HUES48 (cell line): ENCODE data around the gene C12orf56.
A peak's percentile ranks its signal among the peaks of the same experiment; 100 is the strongest.
"Not testable (repeated sequence)": the region's sequence is repeated elsewhere in the genome, so short reads cannot be mapped to it uniquely, and the experiment has no call there.

Experiments used
- H3K27ac ChIP-seq: one replicate; pipeline ENCODE4 v1.7.0; 2013; ENCODE audit warnings: low read depth, low read length, inconsistent platforms
- H3K27me3 ChIP-seq: 2 replicates; pipeline ENCODE4 v1.6.1; 2013; ENCODE audit warnings: mild to moderate bottlenecking, low read length; ENCODE audit not compliant: control insufficient read depth, insufficient read depth
- H3K36me3 ChIP-seq: 2 replicates; pipeline ENCODE4 v1.6.1; 2013; ENCODE audit warnings: low read length; ENCODE audit not compliant: control insufficient read depth, insufficient read depth
- H3K4me1 ChIP-seq: 2 replicates; pipeline ENCODE4 v1.6.1; 2013; ENCODE audit warnings: mild to moderate bottlenecking, low read length; ENCODE audit not compliant: control insufficient read depth, insufficient read depth
- H3K4me3 ChIP-seq: 2 replicates; pipeline ENCODE4 v1.5.1; 2013; ENCODE audit warnings: mild to moderate bottlenecking, low read depth, low read length
- H3K9ac ChIP-seq: 2 replicates; pipeline ENCODE4 v1.6.1; 2013; ENCODE audit warnings: mild to moderate bottlenecking, low read depth, low read length, moderate library complexity
- H3K9me3 ChIP-seq: 2 replicates; pipeline ENCODE4 v1.6.1; 2013; ENCODE audit warnings: low read length; ENCODE audit not compliant: control insufficient read depth, insufficient read depth

C12orf56 gene

DNA sequence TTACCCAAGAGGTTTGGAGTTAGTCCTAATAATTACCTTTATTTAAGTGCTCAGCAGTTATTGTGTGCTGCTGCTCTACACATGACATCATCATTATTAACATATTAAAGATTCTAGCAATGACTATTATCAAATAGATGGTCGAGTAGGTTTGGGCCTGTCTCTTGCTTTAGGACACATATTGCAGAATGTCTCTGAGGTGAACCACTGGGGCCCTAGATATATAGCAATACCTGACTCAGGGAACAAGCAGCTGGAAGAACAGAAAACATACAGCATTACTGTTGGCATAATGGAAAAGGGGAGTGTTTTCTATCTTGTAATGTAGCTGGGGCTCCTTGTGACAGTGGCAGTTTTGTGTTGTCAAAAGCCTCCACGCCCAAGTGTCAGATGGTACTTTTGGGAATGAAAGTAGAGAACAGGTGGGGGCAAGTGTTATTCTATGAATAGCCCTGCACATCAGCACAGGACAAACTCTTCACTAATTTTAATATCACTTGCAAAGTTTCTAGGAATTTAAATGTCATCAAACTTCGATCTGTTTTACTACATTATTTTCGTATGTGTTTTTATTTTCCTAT, 54.6 kb downstream of the C12orf56 start:
- H3K4me1 ChIP-seq: no peaks in the 10 kb centered on the region
- H3K9me3 ChIP-seq: peaks cover 3% of the 10 kb centered on the region; the same call in 1 of the 2 replicates
- no peak overlapping the region for H3K27ac ChIP-seq
- no peaks in the 10 kb centered on the region for H3K27me3 ChIP-seq
- H3K36me3 ChIP-seq: no peaks in the 10 kb centered on the region
- H3K4me3 ChIP-seq: no peak overlapping the region
- no peak overlapping the region for H3K9ac ChIP-seq

DNA sequence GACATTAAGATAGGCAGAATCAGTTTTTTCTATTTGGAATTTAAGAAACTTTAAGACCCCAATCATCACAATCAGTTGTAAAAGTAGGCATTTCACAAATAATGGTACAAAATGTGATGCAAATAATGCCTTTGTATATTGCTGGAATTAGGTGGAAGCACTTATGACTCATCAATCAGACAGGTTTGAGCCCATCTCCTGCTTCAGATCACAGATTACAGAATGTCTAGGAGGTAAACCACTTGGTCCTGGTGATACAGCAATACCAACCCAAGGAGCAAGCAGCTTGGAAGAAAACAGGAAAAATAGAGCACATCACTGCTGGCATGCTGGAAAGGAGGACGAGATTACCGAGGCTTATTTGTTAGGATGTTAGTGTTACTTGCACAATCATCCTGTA, 57.6 kb downstream of the C12orf56 start:
- Histone ChIP-seq H3K36me3 (no peaks in the 10 kb centered on the region), H3K9ac (no peak overlapping the region), H3K4me1 (no peaks in the 10 kb centered on the region), H3K4me3 (no peak overlapping the region), H3K27me3 (no peaks in the 10 kb centered on the region), H3K9me3 (no peaks in the 10 kb centered on the region), H3K27ac (no peak overlapping the region)

DNA sequence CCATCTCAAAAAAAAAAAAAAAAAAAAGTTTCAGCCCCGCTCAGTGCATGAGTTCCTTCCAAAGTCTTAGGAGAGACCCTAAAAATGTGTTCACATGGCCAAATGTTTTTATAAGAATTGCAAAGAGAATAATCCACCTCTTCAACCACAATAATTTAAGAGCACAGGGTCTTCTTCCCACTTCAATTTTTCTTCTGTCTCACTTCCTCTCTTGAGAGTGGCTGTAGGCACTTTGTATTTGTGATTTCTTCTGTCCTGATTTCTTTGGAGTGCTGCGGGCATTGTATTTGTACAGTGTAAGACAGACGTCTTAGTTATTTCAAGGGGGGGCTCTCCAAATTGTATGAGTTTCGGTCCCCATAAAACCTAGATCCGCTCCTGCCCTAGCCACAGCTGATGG, 58.3 kb downstream of the C12orf56 start:
- no peaks in the 10 kb centered on the region for H3K27me3 ChIP-seq
- H3K4me1 ChIP-seq: no peaks in the 10 kb centered on the region
- no peak overlapping the region for H3K27ac ChIP-seq
- H3K36me3 ChIP-seq: no peaks in the 10 kb centered on the region
- no peak overlapping the region for H3K9ac ChIP-seq
- H3K4me3 ChIP-seq: no peak overlapping the region
- no peaks in the 10 kb centered on the region for H3K9me3 ChIP-seq

DNA sequence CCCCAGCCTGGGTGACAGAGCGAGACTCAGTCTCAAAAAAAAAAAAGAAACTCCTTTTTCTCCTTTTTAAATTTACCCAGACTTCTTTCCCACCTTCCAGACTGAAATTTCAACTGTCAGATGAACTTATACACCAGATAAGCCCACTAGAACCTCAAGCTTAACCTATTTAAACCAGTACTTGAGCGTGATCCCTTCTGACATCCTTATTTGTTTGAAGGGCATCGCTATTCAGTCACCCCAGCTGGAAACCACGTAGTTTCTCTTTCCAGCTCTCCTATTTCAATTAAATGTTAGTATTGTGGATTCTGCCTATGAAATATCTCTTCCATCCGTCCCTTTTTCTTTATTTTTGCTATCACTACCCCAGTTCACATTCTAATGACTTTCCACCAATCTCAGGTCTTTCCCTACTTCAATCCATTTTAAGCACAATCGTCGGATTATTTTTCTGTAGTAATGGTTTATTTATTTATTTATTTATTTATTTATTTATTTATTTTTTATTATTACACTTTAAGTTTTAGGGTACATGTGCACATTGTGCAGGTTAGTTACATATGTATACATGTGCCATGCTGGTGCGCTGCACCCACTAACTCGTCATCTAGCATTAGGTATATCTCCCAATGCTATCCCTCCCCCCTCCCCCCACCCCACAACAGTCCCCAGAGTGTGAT, 61.4 kb downstream of the C12orf56 start:
- not testable (repeated sequence) for H3K36me3 ChIP-seq, H3K9me3 ChIP-seq, H3K4me1 ChIP-seq, H3K27ac ChIP-seq, H3K4me3 ChIP-seq, H3K27me3 ChIP-seq, H3K9ac ChIP-seq

DNA sequence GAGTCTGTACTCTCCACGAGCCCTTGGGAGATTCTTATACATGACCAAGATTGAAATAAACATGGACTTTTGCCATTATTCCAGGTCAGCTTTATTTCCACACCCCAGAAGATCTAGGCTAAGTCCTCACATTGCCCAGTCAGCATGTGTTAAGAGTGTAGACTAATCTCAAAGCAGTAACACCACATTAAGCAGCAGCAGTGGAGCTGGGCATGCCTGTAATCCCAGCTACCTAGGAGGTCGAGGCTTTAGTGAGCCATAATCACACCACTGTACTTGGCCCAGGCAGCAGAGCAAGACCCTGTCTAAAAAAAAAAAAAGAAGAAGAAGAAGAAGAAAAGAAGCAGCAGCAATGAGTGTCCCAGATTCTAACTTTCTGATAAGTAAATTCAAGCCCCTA, 65.5 kb downstream of the C12orf56 start:
- no peaks in the 10 kb centered on the region for H3K9me3 ChIP-seq
- H3K36me3 ChIP-seq: no peaks in the 10 kb centered on the region
- H3K4me1 ChIP-seq: peaks cover 17% of the 10 kb centered on the region
- H3K4me3 ChIP-seq: no peak overlapping the region
- no peak overlapping the region for H3K9ac ChIP-seq
- H3K27me3 ChIP-seq: no peaks in the 10 kb centered on the region
- no peak overlapping the region for H3K27ac ChIP-seq

DNA sequence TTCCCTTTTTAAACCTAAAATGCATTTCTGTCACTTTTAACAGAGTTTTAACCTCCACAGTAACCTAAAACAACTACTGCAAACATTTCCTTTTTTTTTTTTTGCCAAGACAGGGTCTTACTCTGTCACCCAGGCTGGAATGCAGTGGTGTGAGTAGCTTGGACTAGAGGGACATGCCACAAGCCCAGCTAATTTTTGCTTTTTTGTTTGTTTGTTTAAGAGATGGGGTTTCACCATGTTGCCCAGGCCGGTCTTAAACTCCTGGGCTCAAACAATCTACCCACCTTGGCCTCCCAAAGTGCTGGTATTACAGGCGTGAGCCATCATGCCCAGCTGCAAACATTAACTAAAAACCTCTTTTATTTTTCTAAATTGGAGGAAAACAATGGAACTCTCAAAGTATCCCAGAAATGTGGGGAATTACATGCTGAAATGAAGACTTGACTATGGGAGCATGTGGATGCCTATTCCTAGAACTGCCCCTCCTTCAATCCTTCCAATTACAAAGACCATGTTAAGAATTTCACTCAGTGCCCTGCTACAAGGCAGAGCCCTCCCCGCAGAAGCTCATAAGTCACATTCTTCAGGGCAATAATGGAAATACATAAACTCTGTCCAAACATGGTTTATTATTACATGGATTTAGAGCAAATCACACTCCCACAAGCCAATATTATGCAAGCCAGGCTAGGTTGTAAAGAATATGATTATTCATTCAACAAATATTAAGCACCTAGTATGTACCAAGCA, 66.9 kb downstream of the C12orf56 start:
- H3K9ac ChIP-seq: no peak overlapping the region
- H3K9me3 ChIP-seq: no peaks in the 10 kb centered on the region
- H3K4me3 ChIP-seq: no peak overlapping the region
- no peaks in the 10 kb centered on the region for H3K27me3 ChIP-seq
- no peak overlapping the region for H3K27ac ChIP-seq
- peaks cover 22% of the 10 kb centered on the region for H3K4me1 ChIP-seq
- no peaks in the 10 kb centered on the region for H3K36me3 ChIP-seq

DNA sequence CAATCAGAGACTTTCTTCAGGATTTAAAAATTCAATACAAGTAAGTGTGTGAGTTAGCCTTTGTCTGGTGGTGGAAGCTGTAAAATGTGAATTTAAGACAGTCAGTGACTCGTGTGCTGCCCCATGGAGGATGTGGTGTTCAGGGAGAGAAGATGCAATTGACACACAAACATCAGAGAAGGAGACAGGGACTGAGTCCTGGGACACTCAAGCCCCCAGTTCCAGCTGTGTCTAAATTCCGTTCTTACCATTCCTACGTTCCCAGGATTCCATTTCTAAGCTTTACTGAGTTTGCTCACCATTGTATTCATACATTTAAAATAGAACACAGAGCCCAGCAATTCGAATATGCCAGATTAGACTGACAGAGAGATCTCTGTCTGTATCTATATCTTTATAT, 67.6 kb downstream of the C12orf56 start:
- H3K4me3 ChIP-seq: no peak overlapping the region
- H3K9ac ChIP-seq: no peak overlapping the region
- H3K4me1 ChIP-seq: peaks cover 26% of the 10 kb centered on the region
- H3K27ac ChIP-seq: no peak overlapping the region
- no peaks in the 10 kb centered on the region for H3K9me3 ChIP-seq
- H3K36me3 ChIP-seq: no peaks in the 10 kb centered on the region
- no peaks in the 10 kb centered on the region for H3K27me3 ChIP-seq

DNA sequence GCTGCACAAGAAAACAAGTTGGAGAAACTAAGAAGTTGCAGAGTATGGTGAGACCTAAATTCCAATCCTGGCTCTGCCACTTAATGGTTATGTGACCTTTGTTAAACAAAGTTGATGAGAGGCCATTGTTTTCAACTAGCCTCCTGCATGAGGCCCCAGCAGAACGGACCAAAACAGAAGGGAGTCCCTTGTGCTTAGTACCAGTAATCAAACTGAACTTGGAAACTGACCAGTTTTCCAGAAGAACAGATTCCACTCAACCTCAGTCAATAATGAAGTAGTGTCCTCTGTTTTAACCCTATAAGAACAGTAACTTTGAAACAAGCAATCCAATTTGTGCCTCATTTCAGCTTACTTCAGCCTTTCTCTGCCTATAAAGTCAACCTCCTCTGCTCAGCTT, 69.9 kb downstream of the C12orf56 start:
- no peaks in the 10 kb centered on the region for H3K36me3 ChIP-seq
- peaks cover 26% of the 10 kb centered on the region for H3K4me1 ChIP-seq
- H3K4me3 ChIP-seq: no peak overlapping the region
- no peaks in the 10 kb centered on the region for H3K9me3 ChIP-seq
- H3K9ac ChIP-seq: no peak overlapping the region
- H3K27ac ChIP-seq: no peak overlapping the region
- no peaks in the 10 kb centered on the region for H3K27me3 ChIP-seq

DNA sequence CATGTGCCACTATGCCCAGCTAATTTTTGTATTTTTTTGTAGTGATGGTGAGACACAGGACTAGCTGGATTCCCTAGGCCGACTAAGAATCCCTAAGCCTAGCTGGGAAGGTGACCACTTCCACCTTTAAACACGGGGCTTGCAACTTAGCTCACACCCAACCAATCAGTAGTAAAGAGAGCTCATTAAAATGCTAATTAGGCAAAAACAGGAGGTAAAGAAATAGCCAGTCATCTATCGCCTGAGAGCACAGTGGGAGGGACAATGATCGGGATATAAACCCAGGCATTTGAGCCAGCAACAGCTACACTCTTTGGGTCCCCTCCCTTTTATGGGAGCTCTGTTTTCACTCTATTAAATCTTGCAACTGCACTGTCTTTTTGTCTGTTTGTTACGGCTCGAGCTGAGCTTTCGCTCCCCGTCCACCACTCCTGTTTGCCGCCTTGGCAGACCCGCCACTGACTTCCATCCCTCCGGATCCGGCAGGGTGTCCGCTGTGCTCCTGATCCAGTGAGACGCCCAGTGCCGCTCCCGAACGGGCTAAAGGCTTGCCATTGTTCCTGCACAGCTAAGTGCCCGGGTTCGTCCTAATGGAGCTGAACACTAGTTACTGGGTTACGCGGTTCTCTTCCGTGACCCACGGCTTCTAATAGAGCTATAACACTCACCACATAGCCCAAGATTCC, 70.9 kb downstream of the C12orf56 start:
- H3K9ac ChIP-seq, H3K27ac ChIP-seq, H3K4me3 ChIP-seq: not testable (repeated sequence)

DNA sequence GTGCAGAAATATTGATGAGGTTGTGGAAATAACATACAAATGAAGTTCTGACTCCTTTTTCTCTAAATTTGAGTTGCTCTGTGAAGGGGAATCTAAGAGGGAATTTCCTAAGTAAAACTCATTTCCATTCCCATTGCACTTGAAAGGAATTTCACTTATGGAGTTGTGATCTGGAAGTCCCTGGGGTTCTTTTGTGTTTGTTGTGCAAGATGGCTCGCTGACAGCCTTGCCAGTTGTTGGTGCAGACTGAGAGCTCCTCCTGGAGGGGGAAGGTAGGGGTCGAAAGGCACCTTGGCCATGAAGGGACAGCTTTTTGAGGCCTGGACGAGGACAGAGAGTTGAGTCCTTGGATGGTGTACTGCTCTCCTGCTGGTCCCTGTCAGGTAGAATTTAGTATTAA, 72.0 kb downstream of the C12orf56 start:
- H3K4me3 ChIP-seq: no peak overlapping the region
- no peaks in the 10 kb centered on the region for H3K36me3 ChIP-seq
- no peak overlapping the region for H3K9ac ChIP-seq
- H3K27me3 ChIP-seq: no peaks in the 10 kb centered on the region
- peak overlapping the region; percentile 74 for H3K27ac ChIP-seq
- peaks cover 21% of the 10 kb centered on the region for H3K4me1 ChIP-seq
- no peaks in the 10 kb centered on the region for H3K9me3 ChIP-seq

More for the DNA sequence above, 70.9 kb downstream of the C12orf56 start:
- H3K9me3 ChIP-seq, H3K27me3 ChIP-seq, H3K36me3 ChIP-seq: not testable (repeated sequence)
- peaks cover 26% of the 10 kb centered on the region for H3K4me1 ChIP-seq

DNA sequence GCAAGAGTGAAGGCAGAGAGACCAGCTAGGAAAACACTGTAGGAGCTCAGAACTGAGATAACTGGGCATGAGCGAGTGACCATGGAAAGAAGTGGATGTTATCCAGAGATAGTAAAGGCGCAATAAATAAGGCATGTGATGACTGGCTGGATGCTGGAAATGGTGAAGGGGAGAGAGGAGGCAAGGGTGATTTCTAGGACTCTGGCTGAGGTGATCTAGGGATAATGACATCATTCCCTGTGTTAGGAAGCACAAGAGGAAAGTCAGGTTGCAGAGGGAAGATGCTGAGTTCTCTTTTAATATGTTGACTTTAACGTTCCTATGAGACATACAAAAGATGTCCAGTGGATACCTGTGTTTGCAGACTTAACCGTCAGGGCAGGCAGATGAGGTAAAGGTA, 78.7 kb downstream of the C12orf56 start:
- H3K9me3 ChIP-seq: no peaks in the 10 kb centered on the region
- no peaks in the 10 kb centered on the region for H3K4me1 ChIP-seq

More for the DNA sequence above, 78.7 kb downstream of the C12orf56 start:
- Histone ChIP-seq H3K27me3 (no peaks in the 10 kb centered on the region), H3K27ac (no peak overlapping the region), H3K36me3 (no peaks in the 10 kb centered on the region), H3K9ac (no peak overlapping the region), H3K4me3 (no peak overlapping the region)
